SK-N-SH treated with all-trans-retinoic acid at 6 μM for 48 hours (cell line): ENCODE measurements around the gene TWSG1.

ENCODE experiments used
- ATAC-seq: fragments of 200-7000 bp; cut with Tn5 transposase; 3 replicates; pipeline ENCODE4 v1.9.1; 2020; ENCODE audit warnings: mild to moderate bottlenecking, moderate library complexity
- ARNTL ChIP-seq: fragments of 450-650 bp; formaldehyde crosslinking; IDR thresholded peaks from 2 replicates; pipeline ENCODE4 v1.5.0; 2020; ENCODE audit warnings: low read depth, mild to moderate bottlenecking, moderate library complexity, borderline replicate concordance
- CREB5 ChIP-seq: fragments of 250-450 bp; sonication (Bioruptor Pico); IDR thresholded peaks from 2 replicates; pipeline ENCODE4 v1.5.1; 2020; ENCODE audit warnings: low read depth, mild to moderate bottlenecking, moderate library complexity
- CSDC2 ChIP-seq: fragments of 250-450 bp; sonication (Bioruptor Pico); IDR thresholded peaks from 2 replicates; pipeline ENCODE4 v1.5.0; 2020; ENCODE audit warnings: mild to moderate bottlenecking, moderate library complexity
- CSRNP3 ChIP-seq: fragments of 250-450 bp; sonication (Bioruptor Pico); IDR thresholded peaks from 2 replicates; pipeline ENCODE4 v1.5.1; 2021; ENCODE audit warnings: mild to moderate bottlenecking, moderate library complexity
- ESRRG ChIP-seq: fragments of 250-450 bp; sonication (Bioruptor Pico); IDR thresholded peaks from 2 replicates; pipeline ENCODE4 v1.6.1; 2021; ENCODE audit warnings: mild to moderate bottlenecking
- GLIS3 ChIP-seq: fragments of 250-450 bp; sonication (Bioruptor Pico); IDR thresholded peaks from 2 replicates; pipeline ENCODE4 v1.5.0; 2020; ENCODE audit warnings: mild to moderate bottlenecking, moderate library complexity
- ISL1 ChIP-seq: fragments of 250-450 bp; sonication (Bioruptor Pico); IDR thresholded peaks from 2 replicates; pipeline ENCODE4 v2.1.2; 2022; ENCODE audit warnings: mild to moderate bottlenecking, moderate library complexity
- OSR1 ChIP-seq: fragments of 250-450 bp; sonication (Bioruptor Pico); IDR thresholded peaks from 2 replicates; pipeline ENCODE4 v1.8.0; 2022; ENCODE audit warnings: moderate library complexity, mild to moderate bottlenecking, inconsistent platforms
- PATZ1 ChIP-seq: fragments of 250-450 bp; sonication (Bioruptor Pico); IDR thresholded peaks from 2 replicates; pipeline ENCODE4 v1.8.0; 2020; ENCODE audit warnings: mild to moderate bottlenecking, moderate library complexity, borderline replicate concordance
- PPARA ChIP-seq: fragments of 250-450 bp; sonication (Bioruptor Pico); IDR thresholded peaks from 2 replicates; pipeline ENCODE4 v1.5.0; 2020; ENCODE audit warnings: mild to moderate bottlenecking, borderline replicate concordance
- RARB ChIP-seq: fragments of 250-450 bp; sonication (Bioruptor Pico); IDR thresholded peaks from 2 replicates; pipeline ENCODE4 v1.8.0; 2021; ENCODE audit warnings: mild to moderate bottlenecking, moderate library complexity
- SNAI2 ChIP-seq: fragments of 250-450 bp; sonication (Bioruptor Pico); IDR thresholded peaks from 2 replicates; pipeline ENCODE4 v1.5.0; 2020; ENCODE audit warnings: mild to moderate bottlenecking, moderate library complexity
- TCF4 ChIP-seq: fragments of 250-450 bp; sonication (Bioruptor Pico); IDR thresholded peaks from 2 replicates; pipeline ENCODE4 v1.8.0; 2021; ENCODE audit warnings: mild to moderate bottlenecking, moderate library complexity, borderline replicate concordance
- TOX ChIP-seq: fragments of 250-450 bp; sonication (Bioruptor Pico); IDR thresholded peaks from 2 replicates; pipeline ENCODE4 v1.8.0; 2021; ENCODE audit warnings: mild to moderate bottlenecking, moderate library complexity, borderline replicate concordance
- TSHZ2 ChIP-seq: fragments of 250-450 bp; sonication (Bioruptor Pico); IDR thresholded peaks from 2 replicates; pipeline ENCODE4 v1.5.0; 2020; ENCODE audit warnings: mild to moderate bottlenecking, moderate library complexity
- ZFP30 ChIP-seq: fragments of 450-650 bp; formaldehyde crosslinking; IDR thresholded peaks from 2 replicates; pipeline ENCODE4 v1.5.0; 2022; ENCODE audit warnings: mild to moderate bottlenecking, moderate library complexity
- ZNF565 ChIP-seq: fragments of 450-650 bp; formaldehyde crosslinking; conservative IDR thresholded peaks from 2 replicates; pipeline ENCODE4 v1.5.0; 2020; ENCODE audit warnings: low read depth, mild to moderate bottlenecking, moderate library complexity
- ZNF70 ChIP-seq: fragments of 450-650 bp; formaldehyde crosslinking; IDR thresholded peaks from 2 replicates; pipeline ENCODE4 v1.5.0; 2020; ENCODE audit warnings: mild to moderate bottlenecking, moderate library complexity
- ZNF8 ChIP-seq: fragments of 450-650 bp; formaldehyde crosslinking; IDR thresholded peaks from 2 replicates; pipeline ENCODE4 v1.5.0; 2020; ENCODE audit warnings: mild to moderate bottlenecking, moderate library complexity
- TF ChIP-seq, protein P1 (sequence below): fragments of 250-450 bp; sonication (Bioruptor Pico); IDR thresholded peaks from 2 replicates; pipeline ENCODE4 v1.8.0; 2021; ENCODE audit warnings: low read depth, mild to moderate bottlenecking, moderate library complexity, borderline replicate concordance

Gene TWSG1

DNA sequence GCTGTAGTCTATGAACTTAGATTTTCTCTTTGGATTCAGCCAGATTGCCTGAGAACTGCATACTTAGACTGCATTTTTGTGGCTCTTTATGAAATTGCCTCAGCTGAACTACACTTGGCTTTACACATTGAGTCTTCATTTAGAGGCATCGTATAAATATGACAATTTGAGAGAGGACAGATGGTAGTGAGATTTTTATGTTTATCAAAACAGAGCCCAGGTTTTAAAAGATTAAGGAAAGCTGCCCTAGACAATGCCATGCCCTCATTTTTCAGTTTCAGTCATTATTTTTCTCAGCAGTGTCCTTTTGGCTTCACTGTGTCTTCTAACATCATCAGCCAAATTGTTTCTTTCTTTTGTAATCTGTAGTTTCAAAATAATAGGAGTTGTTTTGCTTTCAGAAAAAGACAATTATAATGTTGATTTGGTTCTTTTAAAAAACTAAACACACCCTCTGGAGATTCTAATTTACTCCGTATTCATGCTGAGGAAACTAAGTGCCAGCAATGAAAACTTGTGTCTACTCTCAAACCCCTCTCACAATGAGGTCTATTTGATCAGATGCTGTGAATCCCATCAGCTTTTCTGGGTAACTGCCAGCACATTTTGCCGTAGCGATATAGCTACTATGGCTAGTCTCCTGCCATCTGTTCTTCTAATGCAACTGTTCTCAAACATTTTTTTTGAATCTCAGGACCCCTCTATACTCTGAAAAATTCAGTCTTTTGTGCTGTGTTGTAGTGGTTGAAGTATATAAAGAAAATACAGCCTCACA lies 46.2 kb downstream of the TWSG1 start:
- no peak for TF ChIP-seq CREB5
- TF ChIP-seq TOX (CRISPR knock-in tag): no peak
- TF ChIP-seq ZNF8: no peak
- TF ChIP-seq, protein P1, sequence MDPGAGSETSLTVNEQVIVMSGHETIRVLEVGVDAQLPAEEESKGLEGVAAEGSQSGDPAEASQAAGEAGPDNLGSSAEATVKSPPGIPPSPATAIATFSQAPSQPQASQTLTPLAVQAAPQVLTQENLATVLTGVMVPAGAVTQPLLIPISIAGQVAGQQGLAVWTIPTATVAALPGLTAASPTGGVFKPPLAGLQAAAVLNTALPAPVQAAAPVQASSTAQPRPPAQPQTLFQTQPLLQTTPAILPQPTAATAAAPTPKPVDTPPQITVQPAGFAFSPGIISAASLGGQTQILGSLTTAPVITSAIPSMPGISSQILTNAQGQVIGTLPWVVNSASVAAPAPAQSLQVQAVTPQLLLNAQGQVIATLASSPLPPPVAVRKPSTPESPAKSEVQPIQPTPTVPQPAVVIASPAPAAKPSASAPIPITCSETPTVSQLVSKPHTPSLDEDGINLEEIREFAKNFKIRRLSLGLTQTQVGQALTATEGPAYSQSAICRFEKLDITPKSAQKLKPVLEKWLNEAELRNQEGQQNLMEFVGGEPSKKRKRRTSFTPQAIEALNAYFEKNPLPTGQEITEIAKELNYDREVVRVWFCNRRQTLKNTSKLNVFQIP: no peak
- no peak for TF ChIP-seq ARNTL (CRISPR knock-in tag)
- no peak for TF ChIP-seq SNAI2 (CRISPR knock-in tag)
- no peak for TF ChIP-seq OSR1 (CRISPR knock-in tag)
- no peak for TF ChIP-seq ZFP30
- TF ChIP-seq RARB: no peak
- no peak for TF ChIP-seq PPARA (CRISPR knock-in tag)
- no peak for TF ChIP-seq ISL1 (CRISPR knock-in tag)
- TF ChIP-seq CSDC2: no peak
- no peak for TF ChIP-seq PATZ1 (CRISPR knock-in tag)
- no peak for TF ChIP-seq CSRNP3
- no peak for TF ChIP-seq ESRRG (CRISPR knock-in tag)
- TF ChIP-seq TSHZ2: no peak
- TF ChIP-seq TCF4: no peak
- no peak for TF ChIP-seq ZNF565
- TF ChIP-seq GLIS3 (CRISPR knock-in tag): no peak
- TF ChIP-seq ZNF70 (CRISPR knock-in tag): no peak
- ATAC-seq: no peak

GRCh38 chr18:9386879-9387278 lies 52.3 kb downstream of the TWSG1 start:
- no peak for TF ChIP-seq TOX (CRISPR knock-in tag)
- TF ChIP-seq ZNF70 (CRISPR knock-in tag): no peak
- no peak for TF ChIP-seq ZFP30
- no peak for TF ChIP-seq ISL1 (CRISPR knock-in tag)
- TF ChIP-seq ZNF565: no peak
- no peak for TF ChIP-seq CREB5
- TF ChIP-seq ESRRG (CRISPR knock-in tag): no peak
- no peak for ATAC-seq

DNA sequence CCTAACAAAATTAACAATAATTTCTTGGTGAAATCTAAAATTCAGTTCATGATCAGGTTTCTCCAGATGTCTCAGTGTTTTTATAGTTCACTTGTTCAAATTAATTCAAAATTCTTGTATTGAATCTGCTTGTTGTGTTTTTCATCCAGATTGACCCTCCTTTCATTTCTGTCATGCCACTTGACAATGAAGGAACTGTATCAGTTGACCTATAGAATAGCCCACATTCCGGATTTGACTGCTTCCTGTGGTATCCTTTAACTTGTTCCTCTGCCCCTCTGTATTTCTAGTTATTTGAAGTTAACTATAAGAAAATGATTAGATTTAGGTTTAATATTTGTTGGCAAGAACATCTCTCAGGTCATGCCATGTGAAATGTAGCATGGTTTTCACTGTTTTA lies 53.3 kb downstream of the TWSG1 start:
- TF ChIP-seq CSRNP3 (no peak), RARB (no peak), TSHZ2 (no peak), CREB5 (no peak), ZFP30 (no peak), SNAI2 (CRISPR knock-in tag) (no peak)
- ATAC-seq: no peak
